Suppressor macrophage treated with lipopolysaccharide for 4 hours (primary cell): ENCODE results near the gene ZNG1B.
A peak's percentile ranks its signal among the peaks of the same experiment; 100 is the strongest.
"Not testable (repeated sequence)": the region's sequence is repeated elsewhere in the genome, so short reads cannot be mapped to it uniquely, and the experiment has no call there.

Experiments
- DNase-seq: peaks from one replicate; pipeline ENCODE4 v3.0.0-alpha.2; 2020

The ZNG1B gene

GRCh38 chr2:113437508-113438465 lies at the start of gene ZNG1B:
TSS of gene ZNG1B (plus strand) at chr2:113437691. CDS start at chr2:113437869, 178 bp downstream.
- DNase-seq = not testable (repeated sequence)

GRCh38 chr2:113390124-113390849 lies 47.2 kb upstream of the ZNG1B start:
- DNase-seq = peak; percentile 89

- DNase-seq = no peak
These were observed 46.4 kb upstream of the ZNG1B start for GRCh38 chr2:113391073-113391472.

- DNase-seq = no peak
These were observed 31.4 kb upstream of the ZNG1B start for GRCh38 chr2:113406114-113406513.

GRCh38 chr2:113407446-113408099 lies 29.9 kb upstream of the ZNG1B start:
- DNase-seq = peak; percentile 34

GRCh38 chr2:113411725-113412352 lies 25.7 kb upstream of the ZNG1B start:
- not testable (repeated sequence) for DNase-seq

GRCh38 chr2:113412774-113413173 lies 24.7 kb upstream of the ZNG1B start:
- DNase-seq = not testable (repeated sequence)

GRCh38 chr2:113431773-113432172 lies 5.7 kb upstream of the ZNG1B start:
- peak; percentile 78 for DNase-seq

- DNase-seq = not testable (repeated sequence)
These were observed 4.0 kb upstream of the ZNG1B start for GRCh38 chr2:113433468-113433867.

- not testable (repeated sequence) for DNase-seq
These were observed 28.3 kb downstream of the ZNG1B start for GRCh38 chr2:113465770-113466169.

- DNase-seq = not testable (repeated sequence)
These were observed 39.3 kb downstream of the ZNG1B start for GRCh38 chr2:113476688-113477368.

- DNase-seq = not testable (repeated sequence)
These were observed 59.0 kb downstream of the ZNG1B start for GRCh38 chr2:113496527-113496926.

- not testable (repeated sequence) for DNase-seq
These were observed 60.9 kb downstream of the ZNG1B start, which contains the start of gene FOXD4L1 for GRCh38 chr2:113498365-113498764. TSS of gene FOXD4L1 (plus strand) at chr2:113498665. CDS start at chr2:113499257, 592 bp downstream.

- DNase-seq = not testable (repeated sequence)
These were observed 61.8 kb downstream of the ZNG1B start for GRCh38 chr2:113499019-113499885.

GRCh38 chr2:113499886-113500722 lies 62.6 kb downstream of the ZNG1B start:
- DNase-seq = not testable (repeated sequence)

GRCh38 chr2:113500723-113501038 lies 63.2 kb downstream of the ZNG1B start:
- DNase-seq = not testable (repeated sequence)

GRCh38 chr2:113502216-113503093 lies 65.0 kb downstream of the ZNG1B start:
- peak; percentile 53 for DNase-seq

GRCh38 chr2:113503094-113504042 lies 65.9 kb downstream of the ZNG1B start:
- peak; percentile 72 for DNase-seq
